Lung (tissue), 12 donors: ENCODE data around the gene KCTD21. TPM values are rescaled to one million over a fixed set of nuclear protein-coding genes. Genes with fewer than 3 reads are reported as not detected.

Source experiments
- ATAC-seq: fragments of 200-7000 bp; cut with Tn5 transposase; one replicate; pipeline ENCODE4 v1.9.1; 2020; ENCODE audit warnings: moderate number of reproducible peaks; ENCODE audit not compliant: insufficient read depth, low FRiP score
- DNase-seq, 3 donors: peaks; one replicate each; pipeline ENCODE4 v3.0.0-alpha.2; 2013 to 2017
- H3K27ac ChIP-seq, 2 donors: one replicate each; pipeline ENCODE4 v1.5.1; 2013; ENCODE audit warnings: mild to moderate bottlenecking in 2 of 2, moderate library complexity in 2 of 2, control low read depth in 1 of 2, inconsistent platforms in 1 of 2, low read depth in 1 of 2, low read length in 1 of 2
- H3K27me3 ChIP-seq, 3 donors: one replicate each; pipeline ENCODE4 v1.5.1; 2013; ENCODE audit warnings: low read length in 2 of 3; ENCODE audit not compliant: control insufficient read depth in 3 of 3, insufficient read depth in 3 of 3
- H3K36me3 ChIP-seq, 4 donors: one replicate each; pipeline ENCODE4 v1.5.1; 2013; ENCODE audit warnings: low read length in 4 of 4, mild to moderate bottlenecking in 1 of 4, moderate library complexity in 1 of 4; ENCODE audit not compliant: control insufficient read depth in 4 of 4, insufficient read depth in 4 of 4
- H3K4me1 ChIP-seq, 5 donors: one replicate each; pipeline ENCODE4 v1.5.1; 2013; ENCODE audit warnings: low read length in 5 of 5, mild to moderate bottlenecking in 2 of 5, moderate library complexity in 1 of 5; ENCODE audit not compliant: control insufficient read depth in 5 of 5, insufficient read depth in 5 of 5
- H3K4me3 ChIP-seq: one replicate; pipeline ENCODE4 v1.5.1; 2013; ENCODE audit warnings: mild to moderate bottlenecking, control low read depth, moderate library complexity
- H3K9ac ChIP-seq, 2 donors: one replicate each; pipeline ENCODE4 v1.5.1; 2013; ENCODE audit warnings: low read length in 2 of 2, control low read depth in 1 of 2; ENCODE audit not compliant: insufficient read depth in 1 of 2
- H3K9me3 ChIP-seq, 4 donors: one replicate each; pipeline ENCODE4 v1.5.1; 2013; ENCODE audit warnings: low read length in 3 of 4, mild to moderate bottlenecking in 1 of 4, moderate library complexity in 1 of 4; ENCODE audit not compliant: control insufficient read depth in 4 of 4, insufficient read depth in 3 of 4
- WGBS, 2 donors: extraction: QIAGEN DNeasy Blood & Tissue Kit; methylation state at CpG; one replicate each; pipeline ENCODE4 v1.1.7; 2013; 5-methylcytosine and 5-hydroxymethylcytosine counted together
- polyA plus RNA-seq, 2 donors: library from polyadenylated mRNA; stranded (reverse); fragments of 200-250 nt; gene quantifications; one replicate each; pipeline ENCODE4 v1.2.1, GENCODE V29; 2013
- total RNA-seq, 2 donors: library from RNA; depleted of rRNA in 1 of 2; stranded (reverse); fragments of >200 nt in 1 of 2; gene quantifications; one replicate each; pipeline ENCODE4 v1.2.1, GENCODE V29; 2014 to 2021
- TF ChIP-seq, protein P1 (sequence below): IDR thresholded peaks from 2 replicates; pipeline ENCODE4 v1.5.1; 2012; ENCODE audit warnings: mild to moderate bottlenecking; ENCODE audit errors: control extremely low read depth, extremely low read depth
- donor health status: control.
- donor health status: control.
- donor health status: Bipolar disorder and iron deficiency.
- donor health status: healthy.
- donor health status: DM: yes; HTN: yes; CAD: no.

Gene KCTD21
- total and polyA plus RNA-seq, 4 donors: 4.1 to 10.8 (median 7.5) TPM

- Histone ChIP-seq H3K27ac (no peak overlapping the region), H3K36me3 (peaks cover 0 to 31% (median 6%) of the 10 kb centered on the region in 4 donors), H3K9me3 (peaks cover 0 to 2% (median 0%) of the 10 kb centered on the region in 4 donors), H3K4me1 (peaks cover 0 to 4% (median 0%) of the 10 kb centered on the region in 5 donors), H3K4me3 (no peak overlapping the region), H3K27me3 (no peaks in the 10 kb centered on the region), H3K9ac (no peak overlapping the region)
- TF ChIP-seq, protein P1, sequence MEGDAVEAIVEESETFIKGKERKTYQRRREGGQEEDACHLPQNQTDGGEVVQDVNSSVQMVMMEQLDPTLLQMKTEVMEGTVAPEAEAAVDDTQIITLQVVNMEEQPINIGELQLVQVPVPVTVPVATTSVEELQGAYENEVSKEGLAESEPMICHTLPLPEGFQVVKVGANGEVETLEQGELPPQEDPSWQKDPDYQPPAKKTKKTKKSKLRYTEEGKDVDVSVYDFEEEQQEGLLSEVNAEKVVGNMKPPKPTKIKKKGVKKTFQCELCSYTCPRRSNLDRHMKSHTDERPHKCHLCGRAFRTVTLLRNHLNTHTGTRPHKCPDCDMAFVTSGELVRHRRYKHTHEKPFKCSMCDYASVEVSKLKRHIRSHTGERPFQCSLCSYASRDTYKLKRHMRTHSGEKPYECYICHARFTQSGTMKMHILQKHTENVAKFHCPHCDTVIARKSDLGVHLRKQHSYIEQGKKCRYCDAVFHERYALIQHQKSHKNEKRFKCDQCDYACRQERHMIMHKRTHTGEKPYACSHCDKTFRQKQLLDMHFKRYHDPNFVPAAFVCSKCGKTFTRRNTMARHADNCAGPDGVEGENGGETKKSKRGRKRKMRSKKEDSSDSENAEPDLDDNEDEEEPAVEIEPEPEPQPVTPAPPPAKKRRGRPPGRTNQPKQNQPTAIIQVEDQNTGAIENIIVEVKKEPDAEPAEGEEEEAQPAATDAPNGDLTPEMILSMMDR: no peak
- DNase-seq (no peak), ATAC-seq (no peak)
- 87 to 89% methylated on average over 9 of the region's 9 CpGs for WGBS, 2 donors
These were observed 12.8 kb upstream of the KCTD21 start for GRCh38 chr11:78201096-78201818.

DNA sequence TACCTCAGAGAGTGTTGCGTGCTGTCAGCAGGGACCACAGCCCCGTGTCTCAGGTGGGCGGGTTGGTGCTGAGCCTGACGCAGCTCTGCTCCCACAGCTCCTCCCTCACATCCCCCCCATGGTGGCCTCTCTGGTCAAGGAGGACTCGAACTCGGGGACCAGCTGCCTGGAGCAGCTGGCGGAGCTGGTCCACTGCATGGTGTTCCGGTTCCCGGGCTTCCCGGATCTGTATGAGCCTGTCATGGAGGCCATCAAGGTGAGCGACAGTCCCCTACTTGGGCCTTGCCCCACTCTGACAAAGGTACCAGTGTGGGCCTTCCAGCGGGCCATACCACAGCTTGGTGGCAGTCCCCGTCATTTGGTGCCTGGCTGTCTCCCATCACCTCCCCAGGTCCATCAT lies 12.1 kb upstream of the KCTD21 start:
- H3K36me3 ChIP-seq: peaks cover 0 to 27% (median 4%) of the 10 kb centered on the region in 4 donors
- no peak for ATAC-seq

GRCh38 chr11:78200061-78200460 lies 11.6 kb upstream of the KCTD21 start:
- DNase-seq (no peak), ATAC-seq (no peak)
- Histone ChIP-seq H3K36me3 (peaks cover 0 to 26% (median 4%) of the 10 kb centered on the region in 4 donors), H3K9ac (no peak overlapping the region), H3K4me1 (peaks cover 0 to 4% (median 0%) of the 10 kb centered on the region in 5 donors), H3K4me3 (no peak overlapping the region), H3K27me3 (no peaks in the 10 kb centered on the region), H3K9me3 (peaks cover 0 to 2% (median 0%) of the 10 kb centered on the region in 4 donors), H3K27ac (no peak overlapping the region)
- TF ChIP-seq, protein P1: no peak
- 93 to 94% methylated on average over 4 of the region's 4 CpGs for WGBS, 2 donors

More for the DNA sequence above, 12.1 kb upstream of the KCTD21 start:
- Histone ChIP-seq H3K4me3 (no peak overlapping the region), H3K27me3 (no peaks in the 10 kb centered on the region), H3K9ac (no peak overlapping the region), H3K9me3 (peaks cover 0 to 2% (median 0%) of the 10 kb centered on the region in 4 donors), H3K4me1 (peaks cover 0 to 4% (median 0%) of the 10 kb centered on the region in 5 donors), H3K27ac (no peak overlapping the region)
- DNase-seq: no peak
- TF ChIP-seq, protein P1: no peak
- 98% methylated on average over 13 of the region's 13 CpGs for WGBS, 2 donors

DNA sequence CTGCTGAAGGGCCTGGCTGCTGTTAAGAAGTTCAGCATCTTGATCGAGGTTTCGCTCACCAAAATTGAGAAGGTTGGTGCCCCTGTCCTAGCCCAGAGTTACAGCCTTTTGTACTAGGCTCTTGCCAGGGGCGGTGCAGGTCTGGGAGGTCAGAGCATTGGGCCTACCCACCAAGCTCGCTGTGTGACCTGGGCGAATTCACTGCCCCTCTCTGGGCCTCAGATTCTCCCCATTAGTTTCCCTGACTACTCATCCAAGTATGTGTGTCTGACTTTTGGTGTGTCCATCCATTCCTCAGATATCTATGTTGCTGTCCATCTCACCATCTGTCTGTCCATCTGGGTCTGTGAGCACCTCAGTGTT lies 11.2 kb upstream of the KCTD21 start:
- 96 to 98% methylated on average over 5 of the region's 5 CpGs for WGBS, 2 donors
- H3K27ac ChIP-seq: no peak overlapping the region
- no peak overlapping the region for H3K9ac ChIP-seq
- no peak overlapping the region for H3K4me3 ChIP-seq
- TF ChIP-seq, protein P1: no peak
- H3K36me3 ChIP-seq: peaks cover 0 to 23% (median 4%) of the 10 kb centered on the region in 4 donors
- H3K4me1 ChIP-seq: peaks cover 0 to 4% (median 0%) of the 10 kb centered on the region in 5 donors
- H3K27me3 ChIP-seq: no peaks in the 10 kb centered on the region
- ATAC-seq (no peak), DNase-seq (no peak)
- peaks cover 0 to 2% (median 0%) of the 10 kb centered on the region in 4 donors for H3K9me3 ChIP-seq
